ENCODE data around the gene GMEB2. TPM values are rescaled to one million over a fixed set of nuclear protein-coding genes. Genes with fewer than 3 reads are reported as not detected.
A peak's percentile ranks its signal among the peaks of the same experiment; 100 is the strongest.
"Not testable (repeated sequence)": the region's sequence is repeated elsewhere in the genome, so short reads cannot be mapped to it uniquely, and the experiment has no call there.

The GMEB2 gene
- total RNA-seq, 1 donor from 2014 or later = 6.9 TPM

DNA sequence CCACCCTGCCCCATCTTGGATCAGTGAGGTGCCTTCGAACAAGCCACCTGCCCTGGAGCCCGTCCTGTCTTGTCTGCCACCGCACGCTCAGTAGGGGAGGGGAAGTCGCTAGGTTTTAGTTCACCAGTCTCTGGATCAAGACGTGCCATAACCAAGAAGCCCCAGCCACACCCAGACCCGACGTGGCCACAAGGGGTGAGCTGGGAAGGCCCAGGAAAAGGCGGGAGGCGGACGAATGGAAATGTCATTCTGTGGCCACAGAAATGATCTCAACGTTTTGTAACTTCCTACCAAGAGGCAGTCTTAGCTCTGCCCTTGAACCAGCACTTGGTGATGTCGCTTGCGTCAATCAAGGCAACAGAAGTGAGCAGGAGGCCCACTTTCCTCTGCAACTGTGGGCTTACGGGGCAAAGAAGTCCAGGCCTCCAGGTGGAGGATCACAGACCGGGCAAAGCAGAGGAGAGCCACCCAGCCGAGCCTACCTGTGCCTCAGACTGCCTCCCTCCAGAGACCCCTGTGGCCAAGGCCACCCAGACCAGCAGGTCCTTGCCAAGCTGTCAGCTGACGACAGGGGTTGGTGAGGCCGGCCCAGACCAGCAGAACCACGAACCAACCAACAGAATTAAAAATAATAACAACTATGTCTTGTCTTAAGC, 14.5 kb downstream of the GMEB2 start:
- ATAC-seq = peak; percentile 25

DNA sequence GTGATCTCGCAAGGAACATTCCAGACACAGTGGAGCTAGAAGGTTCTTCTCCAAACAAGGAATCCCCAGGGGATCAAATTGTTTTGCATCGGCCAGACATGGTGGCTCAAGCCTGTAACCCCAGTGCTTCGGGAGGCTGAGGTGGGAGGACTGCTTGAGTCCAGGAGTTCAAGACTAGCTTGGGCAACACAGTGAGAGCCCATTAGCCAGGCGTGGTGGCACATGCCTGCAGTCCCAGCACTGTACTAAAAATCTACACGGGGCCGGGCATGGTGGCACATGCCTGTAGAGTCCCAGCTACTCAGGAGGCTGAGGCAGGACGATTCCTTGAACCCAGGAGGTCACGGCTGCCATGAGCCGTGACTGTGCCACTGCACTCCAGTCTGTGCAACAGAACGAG, 15.3 kb downstream of the GMEB2 start:
- no peak for ATAC-seq

DNA sequence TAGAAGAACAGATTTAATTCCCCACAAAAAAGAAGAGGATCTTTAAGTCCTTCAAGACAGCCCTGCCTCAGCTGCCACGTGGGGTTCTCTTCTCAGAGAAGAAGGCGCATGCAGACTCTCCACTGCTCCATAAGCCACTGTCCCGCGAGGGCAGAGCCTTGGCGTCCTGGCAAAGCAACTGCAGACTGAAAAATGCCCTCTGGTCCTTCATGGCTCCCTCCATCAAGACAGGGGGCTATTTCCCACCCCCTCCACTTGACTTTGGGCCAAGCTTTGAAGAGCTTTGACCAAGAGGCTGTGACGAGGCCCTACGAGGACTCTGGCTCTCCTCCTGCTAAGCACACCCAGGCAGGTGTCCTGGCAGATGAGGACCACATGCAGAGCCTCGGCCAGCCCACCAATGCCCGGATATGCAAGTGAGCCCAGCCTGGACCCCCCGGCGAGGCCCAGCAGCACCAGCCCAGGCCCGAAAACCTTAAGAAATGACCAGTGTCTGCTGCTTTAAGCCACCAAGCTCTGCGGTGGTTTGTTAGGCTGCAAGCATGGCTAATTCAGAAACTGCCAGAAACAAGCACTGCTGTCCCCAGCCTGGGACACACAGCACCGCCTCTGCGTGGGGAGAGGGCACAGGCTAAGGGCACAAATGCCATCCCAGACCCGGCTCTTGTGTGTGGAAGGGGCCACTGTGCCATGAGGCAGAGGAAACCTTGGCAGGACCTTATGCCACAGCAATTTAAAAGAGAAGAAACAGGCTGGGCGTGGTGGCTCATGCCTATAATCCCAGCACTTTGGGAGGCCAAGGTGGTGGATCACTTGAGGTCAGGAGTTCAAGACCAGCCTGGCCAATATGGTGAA, 16.1 kb downstream of the GMEB2 start:
- ATAC-seq = no peak

DNA sequence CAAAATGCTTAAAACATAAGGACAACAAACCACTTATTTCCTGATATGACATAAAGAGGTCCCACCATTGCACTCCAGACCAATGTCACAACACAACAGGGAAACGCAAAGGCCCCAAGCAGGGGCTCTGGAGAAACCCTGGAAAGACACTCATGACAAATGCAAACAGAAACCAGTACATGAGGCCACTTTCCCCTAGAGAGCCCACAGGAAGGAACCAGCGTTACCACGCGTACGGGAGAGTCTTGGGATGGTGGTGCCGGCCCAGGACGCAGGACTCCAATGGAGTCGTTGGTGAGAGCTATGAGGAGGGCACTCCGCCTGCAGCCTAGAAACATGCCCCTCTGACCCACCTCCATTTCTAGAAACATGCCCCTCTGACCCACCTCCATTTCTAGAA, 20.2 kb downstream of the GMEB2 start:
- no peak for ATAC-seq

DNA sequence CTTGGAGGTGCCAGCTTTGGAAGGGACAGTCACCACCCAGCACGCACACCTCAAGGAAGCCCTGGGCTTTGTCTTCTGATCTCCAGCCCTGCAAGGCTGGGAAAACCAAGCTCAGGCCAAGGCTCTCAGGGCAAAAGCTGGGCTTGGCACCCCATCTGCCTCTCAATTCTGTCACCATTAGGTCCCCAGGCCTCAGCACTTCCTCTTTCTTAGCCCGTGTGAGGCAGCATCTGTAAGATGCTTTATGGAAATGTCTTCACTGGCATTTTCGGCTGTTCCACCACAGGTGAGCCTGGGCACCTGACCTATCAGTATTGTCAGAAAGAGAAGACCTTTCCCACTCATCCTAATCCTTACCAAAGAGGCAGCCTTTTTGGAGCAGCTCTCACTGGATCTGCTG, 24.6 kb downstream of the GMEB2 start:
- no peak for ATAC-seq

DNA sequence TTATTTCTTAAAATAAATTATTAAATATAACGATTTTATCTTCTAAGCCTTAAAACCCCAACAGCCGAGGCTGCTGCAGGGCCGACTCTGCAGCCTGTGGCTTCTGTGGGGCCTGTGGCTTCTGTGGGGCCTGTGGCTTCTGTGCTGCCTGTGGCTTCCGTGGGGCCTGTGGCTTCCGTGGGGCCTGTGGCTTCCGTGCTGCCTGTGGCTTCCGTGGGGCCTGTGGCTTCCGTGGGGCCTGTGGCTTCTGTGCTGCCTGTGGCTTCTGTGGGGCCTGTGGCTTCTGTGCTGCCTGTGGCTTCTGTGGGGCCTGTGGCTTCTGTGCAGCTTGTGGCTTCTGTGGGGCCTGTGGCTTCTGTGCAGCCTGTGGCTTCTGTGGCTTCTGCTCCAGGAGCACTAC, 25.2 kb downstream of the GMEB2 start:
- not testable (repeated sequence) for ATAC-seq

DNA sequence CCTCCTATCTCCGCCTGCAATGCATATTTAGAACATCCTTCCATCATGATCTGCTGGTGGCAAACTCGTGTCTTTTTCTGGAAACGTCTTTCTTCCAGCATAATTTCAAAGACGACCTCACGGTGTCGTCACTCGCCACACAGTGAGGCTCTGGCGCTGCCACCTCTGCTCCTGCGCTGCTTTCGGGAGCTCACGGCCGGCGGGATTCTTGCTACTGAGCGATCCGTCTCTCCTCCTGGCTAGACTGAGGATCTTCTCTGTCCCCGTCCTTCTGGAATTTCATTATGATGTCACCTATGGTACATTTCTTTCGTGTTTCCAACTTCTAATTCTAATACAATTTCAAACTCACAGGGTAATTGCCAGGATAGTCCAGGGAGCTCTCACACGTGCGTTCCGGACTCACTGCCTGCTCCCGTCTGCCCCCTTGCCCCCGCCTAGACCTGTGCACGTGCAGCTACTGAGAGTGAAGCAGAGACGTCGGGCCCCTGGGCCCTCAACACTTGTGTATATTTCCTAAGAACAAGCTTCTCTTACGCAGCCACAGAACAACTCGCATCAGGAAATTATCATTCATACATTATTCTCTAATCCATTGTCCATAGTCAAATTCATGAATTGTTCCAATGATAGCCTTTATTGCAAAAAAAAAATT, 27.4 kb downstream of the GMEB2 start:
- no peak for ATAC-seq

DNA sequence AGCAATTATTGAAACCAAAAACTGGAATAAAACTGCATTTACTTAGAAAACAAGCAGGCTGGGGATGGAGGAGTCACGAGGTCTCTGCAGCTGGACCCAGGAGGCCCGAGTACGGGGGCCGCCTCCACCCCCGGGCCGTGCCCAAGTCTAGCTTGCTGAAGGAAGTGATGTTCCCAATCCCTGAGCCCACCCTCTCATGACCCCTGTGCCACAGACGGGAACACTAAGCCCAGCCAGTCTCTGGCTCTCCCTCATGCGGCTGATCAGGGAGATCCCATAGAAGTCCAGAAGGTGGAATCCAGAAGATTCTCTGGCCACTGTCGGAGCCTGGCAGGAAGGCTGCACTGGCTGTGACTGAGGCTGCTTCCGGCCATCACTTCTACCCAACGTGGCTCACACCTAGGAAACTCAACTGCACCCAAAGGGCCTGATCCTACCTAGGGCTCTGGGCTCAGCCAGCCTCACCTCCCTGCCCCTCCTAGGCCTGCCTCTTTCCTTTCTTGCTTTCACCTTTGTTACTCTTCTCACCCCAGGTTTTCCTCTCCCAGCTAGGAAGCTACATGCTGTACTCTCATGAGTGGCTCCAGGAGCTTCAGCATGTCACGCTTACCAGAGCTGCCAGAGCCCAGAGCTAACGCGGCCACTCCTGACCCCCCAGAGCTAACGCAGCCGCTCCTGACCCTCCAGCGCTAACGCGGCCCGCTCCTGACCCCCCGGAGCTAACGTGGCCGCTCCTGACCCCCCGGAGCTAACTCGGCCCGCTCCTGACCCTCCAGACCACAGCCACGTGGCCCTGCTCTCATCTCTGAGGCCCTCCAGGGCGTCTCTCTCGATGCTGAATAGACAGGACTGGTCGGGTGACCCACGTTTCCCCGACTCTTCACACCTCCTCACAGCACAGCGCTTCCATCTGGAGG, 28.2 kb downstream of the GMEB2 start:
- no peak for ATAC-seq

DNA sequence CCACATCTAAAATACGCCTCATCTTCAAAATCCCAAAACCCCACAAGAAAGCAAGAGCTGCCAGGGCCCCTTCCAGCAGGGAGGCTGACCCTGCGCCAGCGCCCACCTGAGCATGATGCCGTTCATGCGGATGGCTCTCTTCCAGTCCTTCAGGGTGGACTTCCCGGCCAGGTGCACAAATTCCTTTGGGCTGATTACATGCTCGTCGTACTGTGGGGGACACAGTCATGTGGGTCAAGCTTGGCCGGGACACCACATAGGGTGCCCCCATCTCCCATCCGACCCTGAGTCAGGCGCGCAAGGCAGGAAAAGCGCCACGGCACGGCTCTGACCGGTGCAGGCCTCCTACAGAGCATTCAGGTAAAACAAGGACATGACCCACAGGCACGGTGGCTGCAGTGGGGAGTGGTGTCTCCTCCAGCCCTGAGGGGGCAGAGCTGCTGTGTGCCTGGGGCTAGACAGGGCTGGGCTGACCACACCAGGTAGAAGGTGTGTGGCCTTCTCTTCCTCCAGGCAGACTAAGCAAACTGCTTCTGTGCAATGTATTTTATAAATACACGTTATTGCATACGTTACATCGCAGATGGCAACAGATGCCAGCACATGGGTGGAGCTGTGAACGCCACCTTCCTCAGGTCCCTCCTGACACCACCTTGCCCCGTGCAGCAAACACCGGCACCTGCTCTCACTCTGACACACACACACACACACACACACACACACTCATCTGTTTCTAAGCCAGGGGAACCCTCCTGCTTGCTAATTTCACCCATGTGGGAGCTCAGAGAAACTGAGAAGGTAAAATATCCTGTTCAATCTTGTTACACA, 29.0 kb downstream of the GMEB2 start:
- peak; percentile 16 for ATAC-seq

DNA sequence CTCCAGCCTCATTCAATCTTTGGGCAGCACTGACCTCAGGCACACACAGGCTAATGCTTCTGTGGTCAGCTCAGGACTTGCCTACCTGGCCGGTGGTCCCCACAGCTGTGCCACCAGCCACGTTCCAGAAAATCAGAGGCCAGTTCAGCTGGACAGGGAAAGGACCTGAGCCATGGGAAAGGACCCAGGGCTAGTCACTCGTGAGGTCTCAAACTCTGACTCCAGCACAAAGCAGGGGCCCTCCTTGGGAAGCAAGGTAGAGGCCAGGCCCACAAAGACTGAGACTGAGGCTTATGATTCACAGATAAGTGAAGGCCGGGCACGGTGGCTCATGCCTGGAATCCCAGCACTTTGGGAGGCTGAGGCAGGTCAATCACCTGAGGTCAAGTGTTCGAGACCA, 30.5 kb downstream of the GMEB2 start:
- ATAC-seq = no peak

DNA sequence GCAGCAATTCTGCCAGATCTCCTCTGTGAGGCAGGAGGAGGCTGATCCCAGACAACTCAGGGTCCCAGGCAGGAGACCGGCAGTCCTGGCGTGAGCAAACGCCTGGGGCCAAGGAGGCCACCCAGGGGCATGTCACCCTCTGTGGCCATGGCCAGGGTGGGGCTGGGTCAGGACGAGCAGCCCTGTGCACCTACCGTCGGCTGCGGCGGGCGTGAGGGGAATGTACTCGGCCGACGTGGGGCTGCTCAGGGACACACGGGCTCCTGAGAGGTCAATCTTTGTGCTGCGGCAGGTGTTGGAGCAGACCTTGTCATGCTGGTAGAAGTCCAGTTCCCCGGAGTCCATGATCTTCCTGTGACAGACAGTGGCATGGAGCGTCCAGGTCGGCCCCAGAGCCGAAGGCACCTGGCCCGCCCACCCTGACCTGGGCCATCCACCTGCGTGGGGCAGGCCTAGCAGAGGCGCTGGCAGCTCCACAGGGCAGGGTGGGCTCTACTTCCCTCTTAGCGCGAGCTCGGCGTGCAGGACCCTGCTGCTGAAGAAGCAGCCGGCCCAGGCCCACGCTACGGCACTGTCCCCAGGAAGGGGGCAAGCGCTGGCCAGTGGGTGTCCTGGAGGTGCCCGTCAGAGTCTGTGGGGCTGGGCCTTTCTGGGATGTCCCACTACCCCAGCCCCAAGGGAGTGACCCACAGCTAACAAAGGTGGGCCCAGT, 31.3 kb downstream of the GMEB2 start:
- peak; percentile 15 for ATAC-seq

DNA sequence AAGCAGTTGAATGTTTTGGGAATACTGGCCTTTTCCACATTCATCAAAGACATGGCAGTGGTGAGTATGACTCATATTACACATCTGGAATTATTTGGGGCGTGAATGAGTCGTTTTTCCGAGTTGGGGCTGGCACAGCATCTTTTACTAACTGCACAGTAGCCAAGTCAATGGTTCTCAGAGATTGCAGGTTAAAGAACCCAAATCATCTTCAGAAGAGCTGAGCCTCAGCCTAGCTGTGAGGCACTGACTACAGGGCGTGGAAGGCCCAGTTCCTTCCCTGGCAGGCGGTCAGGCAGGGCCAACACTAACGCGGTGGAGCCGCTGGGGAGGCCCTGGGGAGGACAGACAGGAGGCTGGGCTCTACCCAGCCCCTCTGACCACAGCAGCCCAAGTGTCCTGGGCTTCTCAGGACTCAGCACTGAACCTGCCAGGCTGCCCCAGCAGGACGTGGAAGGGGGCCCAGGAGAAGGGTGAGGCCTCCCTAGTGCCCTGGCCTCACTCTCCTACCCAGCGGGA, 32.8 kb downstream of the GMEB2 start:
- no peak for ATAC-seq

DNA sequence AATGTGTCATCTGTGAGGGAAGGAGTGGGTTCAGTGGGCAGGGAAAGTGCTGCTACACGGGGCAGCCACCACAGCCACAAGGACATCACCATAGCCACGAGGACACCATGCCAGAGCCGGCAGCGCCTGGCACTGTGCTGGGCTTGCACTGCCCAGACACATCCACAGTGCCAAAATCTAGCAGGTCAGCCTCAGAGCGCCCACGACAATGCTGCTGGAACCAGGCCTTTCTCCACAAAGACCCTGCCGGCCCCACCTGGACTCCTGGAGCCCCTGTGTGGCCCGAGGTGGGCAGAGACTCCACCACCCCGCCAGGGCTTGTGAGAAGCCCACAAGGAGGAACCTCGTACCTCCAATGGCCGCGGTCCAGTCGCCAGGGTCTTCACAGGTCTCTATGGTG, 34.2 kb downstream of the GMEB2 start:
- ATAC-seq = no peak

DNA sequence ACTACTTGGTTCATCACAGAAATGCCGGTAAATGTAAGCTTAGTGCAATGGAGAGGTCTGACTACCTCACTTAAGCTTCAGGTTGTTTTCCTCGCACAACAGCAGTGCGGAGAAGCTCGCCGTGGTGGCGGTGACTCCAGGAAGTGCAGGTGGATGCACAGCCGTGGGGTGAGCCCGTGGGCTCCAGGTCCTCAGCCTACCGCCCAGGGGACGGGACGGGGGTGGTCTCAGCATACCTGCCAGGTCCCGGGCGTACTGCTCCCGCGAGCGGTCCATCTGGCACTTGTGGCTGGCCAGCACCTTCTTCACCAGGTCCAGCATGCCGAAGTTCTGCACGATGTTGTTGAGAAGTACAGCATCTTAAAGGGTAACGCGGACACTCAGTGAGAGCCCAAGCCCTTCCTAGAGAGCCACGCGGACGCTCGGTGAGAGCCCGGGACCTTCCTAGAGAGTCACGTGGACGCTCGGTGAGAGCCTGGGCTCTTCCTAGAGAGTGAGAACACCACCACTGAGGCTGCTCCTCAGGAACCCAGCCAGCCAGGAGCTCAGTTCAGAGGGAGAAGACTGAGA, 35.0 kb downstream of the GMEB2 start:
- no peak for ATAC-seq

DNA sequence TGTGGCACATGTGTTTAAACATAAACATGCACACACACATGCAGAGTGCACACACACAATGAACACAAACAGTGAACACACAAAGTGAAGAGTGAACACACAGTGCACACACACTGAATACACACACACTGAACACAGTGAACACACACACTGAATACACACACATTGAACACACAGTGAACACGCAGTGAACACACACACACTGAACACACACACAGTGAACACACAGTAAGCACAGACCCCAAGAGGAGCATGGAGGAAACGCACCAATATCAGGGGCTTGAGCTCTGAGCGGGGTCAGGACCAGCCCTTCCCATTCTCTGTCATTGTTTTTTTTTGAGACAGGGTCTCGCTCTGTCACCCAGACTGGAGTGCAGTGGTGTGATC, 35.8 kb downstream of the GMEB2 start:
- ATAC-seq = no peak

DNA sequence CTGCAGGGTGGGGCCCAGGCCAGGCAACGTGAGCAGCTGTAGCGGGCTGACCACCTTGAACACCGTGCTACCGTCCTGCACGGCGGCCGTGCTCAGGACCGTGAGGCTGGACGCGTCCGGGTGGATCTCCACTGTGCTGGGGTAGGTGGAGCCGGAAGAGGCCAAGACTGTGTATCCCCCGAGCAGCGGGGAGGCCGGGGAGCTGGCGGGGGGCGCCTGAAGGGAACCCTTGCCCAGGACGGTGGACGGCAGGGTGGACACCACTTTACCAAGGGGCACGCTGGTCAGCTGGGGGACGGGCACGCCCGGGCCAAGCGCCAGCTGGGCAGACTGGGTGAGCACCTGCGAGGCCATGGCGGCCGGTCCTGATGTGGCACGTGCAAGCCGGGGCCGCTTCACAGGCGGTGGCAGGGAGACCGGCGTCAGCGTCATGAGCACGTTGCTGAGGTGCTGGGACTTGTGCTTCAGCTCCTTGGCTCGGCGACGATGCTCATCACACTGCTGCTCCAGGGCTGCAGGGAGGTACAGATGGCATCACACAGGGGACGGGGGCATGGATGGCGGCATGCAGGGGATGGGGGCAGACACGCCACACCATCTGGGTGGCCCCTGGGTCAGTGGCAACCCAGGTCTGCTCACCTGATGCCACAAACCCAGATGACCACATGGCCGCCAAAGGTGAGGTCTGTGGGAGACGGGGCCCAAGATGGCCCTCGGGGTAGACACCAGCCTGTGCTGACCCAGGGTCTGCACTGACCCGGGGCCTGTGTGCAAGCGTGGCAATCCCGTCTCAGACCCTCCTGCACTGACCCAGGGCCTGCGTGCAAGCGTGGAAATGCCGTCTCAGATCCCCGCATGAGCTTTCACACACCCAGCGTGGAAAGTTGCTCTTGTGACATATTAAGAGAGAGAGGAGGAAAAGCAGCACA, 36.4 kb downstream of the GMEB2 start:
- no peak for ATAC-seq

DNA sequence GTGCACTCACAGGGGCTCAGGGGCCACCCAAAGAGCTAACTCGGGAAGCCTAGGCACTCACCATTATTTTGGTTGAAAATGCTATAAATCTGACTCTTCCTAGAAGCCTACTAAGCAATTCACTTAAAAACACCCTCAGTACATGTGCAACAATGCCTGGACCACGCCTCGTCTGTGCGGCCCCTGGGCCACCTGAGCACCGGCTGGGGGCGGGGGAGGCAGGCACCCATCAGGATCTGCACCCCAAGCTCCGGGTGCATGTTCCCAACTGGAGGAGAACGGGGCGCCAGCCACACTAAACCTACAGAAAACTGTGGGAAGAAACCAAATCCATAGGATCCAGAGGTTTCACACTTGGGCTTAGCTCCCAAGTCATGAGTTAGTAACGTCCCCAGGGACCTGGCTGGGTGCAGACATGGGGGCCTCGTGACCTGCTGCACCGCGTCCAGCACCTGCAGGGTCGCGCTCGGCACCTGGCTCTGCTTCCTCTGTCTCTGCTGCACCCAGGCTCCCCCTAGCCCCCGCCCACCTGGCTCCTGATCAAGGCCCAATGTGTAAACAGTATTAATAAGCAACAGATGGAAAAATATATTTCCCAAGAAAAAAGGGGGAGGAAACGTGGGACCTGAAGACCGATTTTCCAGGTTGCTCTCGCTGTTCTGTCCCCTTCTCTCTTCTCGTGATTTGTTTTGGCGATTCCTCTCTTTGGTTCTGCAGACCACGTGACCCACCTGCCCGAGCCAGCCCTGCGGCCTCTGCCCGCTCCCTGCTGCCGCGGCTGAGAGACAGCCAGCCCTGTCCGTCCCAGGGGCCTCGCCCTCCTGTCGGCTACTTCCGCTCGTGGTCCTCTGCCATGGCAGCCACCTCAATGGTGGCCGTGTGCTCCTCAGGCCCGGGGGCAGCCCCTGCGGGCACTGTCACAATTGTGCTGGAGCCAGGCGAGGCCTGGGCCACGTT, 37.4 kb downstream of the GMEB2 start:
- ATAC-seq = no peak

DNA sequence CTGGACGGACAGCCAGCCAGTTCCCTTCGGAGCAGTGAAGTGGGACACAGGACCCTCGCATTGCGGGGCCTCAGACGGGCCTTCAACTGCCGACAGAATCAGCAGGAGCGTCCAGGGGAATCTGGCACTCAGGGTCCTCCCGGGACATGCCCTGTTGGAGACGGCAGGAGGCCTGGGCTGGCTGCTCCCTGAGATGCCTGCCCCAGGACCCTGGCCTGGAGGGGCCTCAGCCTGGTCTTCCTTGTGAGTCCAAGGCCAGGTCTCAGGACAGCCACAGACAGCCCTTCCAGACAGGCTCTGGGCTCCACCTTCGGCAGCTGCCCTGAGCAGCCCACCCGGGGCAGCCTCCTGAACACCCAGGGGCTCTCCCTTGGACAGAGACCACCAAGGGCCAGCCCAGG, 38.3 kb downstream of the GMEB2 start:
- no peak for ATAC-seq

All from esophagus mucosa (tissue), 1 donor.